Fibroblast of peridontal ligament (primary cell): ENCODE results near the gene LHFPL6.
A peak's percentile ranks its signal among the peaks of the same experiment; 100 is the strongest.

Experiments used
- DNase-seq: peaks from one replicate; pipeline ENCODE4 v3.0.0-alpha.2; 2010; ENCODE audit errors: extremely low read depth

Gene LHFPL6

DNA sequence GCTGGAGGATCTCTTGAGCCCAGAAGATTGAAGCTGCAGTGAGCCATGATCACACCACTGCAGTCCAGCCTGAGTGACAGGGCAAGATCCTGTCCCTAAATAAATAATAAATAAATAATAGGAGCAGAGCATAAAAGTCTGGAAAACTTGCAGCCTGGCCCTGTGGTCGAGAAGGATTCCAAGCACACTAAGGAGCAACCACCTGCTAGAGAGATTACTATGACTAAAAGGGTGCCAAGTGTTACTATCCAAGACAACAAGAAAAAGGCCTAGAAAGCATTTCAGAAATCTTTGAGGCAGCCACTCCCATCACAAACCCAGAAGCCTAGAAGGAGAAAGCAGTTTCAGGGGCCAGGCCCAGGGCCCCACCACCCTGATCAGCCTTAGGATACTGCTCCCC, 46.1 kb downstream of the LHFPL6 start:
- DNase-seq = no peak

DNA sequence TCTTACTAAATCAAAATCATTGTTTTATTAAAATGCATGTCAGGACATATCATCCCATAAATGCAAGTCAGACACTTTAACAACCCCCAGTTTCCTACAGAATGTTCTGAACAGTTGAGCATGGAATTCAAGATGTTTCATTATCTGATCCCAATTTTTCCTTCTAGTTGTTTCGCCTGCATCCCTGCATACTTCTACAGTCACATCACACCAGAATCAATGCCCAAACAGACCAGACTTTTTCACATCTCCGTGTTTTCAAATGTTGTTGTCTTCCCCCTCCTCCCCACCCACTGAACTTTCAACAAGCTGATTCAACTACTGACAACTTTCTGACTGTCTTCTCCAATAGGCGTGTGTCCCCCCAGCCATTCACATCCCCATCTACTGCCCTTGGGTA, 48.6 kb downstream of the LHFPL6 start:
- no peak for DNase-seq

DNA sequence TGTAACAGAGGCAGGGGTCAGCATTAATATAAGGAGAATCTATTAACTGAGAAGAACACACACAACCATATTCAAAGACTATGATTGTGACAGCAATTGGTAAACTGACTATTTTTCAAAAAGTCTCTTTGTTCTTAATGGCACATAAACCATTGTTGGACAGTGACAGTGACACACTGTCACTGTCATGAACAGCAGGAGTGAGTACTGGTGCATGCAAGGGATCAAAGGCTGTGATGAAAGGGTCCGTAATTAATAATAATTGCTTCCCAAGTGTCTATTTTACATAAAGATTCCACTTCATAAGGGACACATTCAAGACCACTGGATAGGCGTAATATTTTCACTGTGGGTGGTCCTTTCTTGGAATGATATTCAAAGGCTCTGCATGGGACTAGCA, 50.7 kb downstream of the LHFPL6 start:
- DNase-seq = no peak

DNA sequence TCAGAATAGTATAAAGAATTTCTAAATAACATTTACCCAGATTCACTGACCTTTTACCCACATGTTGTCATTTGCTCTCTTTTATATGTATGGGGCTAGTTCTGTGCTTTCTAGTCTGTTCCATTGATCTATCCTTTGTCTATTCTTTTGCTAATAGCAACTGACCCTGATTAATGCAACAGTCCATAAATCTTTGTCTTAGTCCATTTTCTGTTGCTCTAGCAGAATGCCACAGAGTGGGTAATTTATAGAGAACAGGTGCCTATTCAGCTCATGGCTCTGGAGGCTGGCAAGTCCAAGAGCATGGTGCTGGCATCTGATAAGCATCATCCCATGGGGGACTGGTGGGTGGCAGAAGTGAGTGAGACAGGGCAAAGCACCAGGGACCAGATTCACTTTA, 52.1 kb downstream of the LHFPL6 start:
- DNase-seq = no peak

DNA sequence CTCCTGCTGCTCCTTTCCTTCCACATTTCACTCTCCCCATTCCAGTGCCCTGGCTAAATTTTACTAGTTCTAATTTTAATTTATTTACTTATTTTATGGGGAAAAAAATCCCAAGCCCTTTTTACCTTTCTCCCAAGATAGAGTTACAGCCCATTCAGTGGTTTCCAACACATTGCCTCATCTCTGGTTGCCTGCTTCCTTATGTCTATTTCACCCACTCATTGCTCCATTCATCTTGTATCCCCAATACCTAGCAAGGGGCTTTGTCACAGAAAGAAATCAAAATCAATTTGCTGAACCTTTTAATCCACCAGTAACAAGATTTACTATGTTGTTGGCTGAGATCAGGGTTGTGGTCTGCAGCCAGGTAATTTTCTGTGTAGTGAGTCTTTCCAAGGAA, 55.9 kb downstream of the LHFPL6 start:
- no peak for DNase-seq

GRCh38 chr13:39542361-39542760, 60.6 kb downstream of the LHFPL6 start:
- DNase-seq = no peak

- DNase-seq = no peak
These were observed 61.9 kb downstream of the LHFPL6 start for GRCh38 chr13:39540929-39541605.

DNA sequence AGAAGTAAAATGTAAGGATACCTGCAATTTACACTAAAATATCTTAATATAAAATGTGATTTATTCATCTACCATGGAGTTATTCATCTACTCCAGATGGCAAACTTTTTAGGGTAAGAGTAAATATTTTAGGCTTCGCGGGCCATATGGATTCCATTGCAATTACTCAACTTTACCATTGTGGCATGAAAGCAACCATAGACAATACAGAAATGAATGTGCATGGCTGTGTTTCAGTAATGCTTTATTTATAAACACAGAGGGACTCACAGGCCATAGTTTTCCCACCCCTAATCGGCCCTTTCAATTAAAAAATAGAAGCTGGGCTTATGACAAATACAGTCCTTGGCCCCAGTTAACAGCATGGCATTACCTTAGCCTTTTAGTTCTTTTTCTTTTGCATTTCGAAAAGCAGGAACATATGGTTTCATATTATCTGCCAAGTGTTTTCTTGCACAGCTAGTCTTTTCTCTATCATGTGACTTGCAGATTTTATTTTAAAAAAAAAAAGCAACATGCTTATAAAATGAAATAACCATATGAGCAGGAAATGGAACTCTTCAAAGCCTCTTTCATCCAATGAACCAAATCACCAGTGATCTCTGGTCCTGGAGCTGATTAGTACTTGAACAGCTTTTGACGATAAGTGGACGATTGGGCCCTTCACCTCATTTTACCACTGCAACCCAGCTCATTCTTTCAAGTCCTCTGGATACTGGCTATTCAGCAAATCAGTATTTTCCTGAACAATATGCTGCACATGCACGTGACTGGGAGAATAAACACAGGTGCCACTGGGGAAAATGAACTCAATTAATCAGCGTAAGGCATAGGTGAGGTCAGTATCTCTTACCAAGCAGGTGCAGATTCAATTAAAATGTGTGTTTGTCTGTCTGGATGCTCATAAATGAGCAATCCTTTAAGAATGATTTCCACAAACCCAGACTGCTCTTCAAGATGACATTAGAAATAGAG, 63.9 kb downstream of the LHFPL6 start:
- DNase-seq = peak; percentile 89

DNA sequence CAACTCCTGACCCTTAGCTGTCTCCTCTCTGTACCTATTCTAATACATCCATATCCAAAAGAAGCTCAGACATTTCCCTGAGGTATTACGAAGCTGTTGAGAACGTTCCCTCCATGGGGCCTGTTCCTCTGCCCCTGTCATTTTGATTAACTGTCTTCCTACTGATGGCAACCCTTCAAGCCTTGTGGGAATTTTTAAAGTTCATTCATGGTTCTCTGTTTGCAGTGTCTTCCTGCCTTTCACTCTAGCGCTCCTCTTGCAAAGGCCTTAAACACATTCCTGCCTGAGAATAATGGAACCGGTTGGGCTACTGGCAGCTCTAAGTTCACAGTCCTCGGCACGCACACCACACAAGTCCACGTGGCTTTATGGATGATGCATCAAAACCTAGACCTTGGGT, 66.1 kb downstream of the LHFPL6 start:
- DNase-seq = no peak

GRCh38 chr13:39536274-39536673, 66.7 kb downstream of the LHFPL6 start:
- DNase-seq = no peak

- no peak for DNase-seq
These were observed 69.3 kb downstream of the LHFPL6 start for GRCh38 chr13:39533651-39534150.

DNA sequence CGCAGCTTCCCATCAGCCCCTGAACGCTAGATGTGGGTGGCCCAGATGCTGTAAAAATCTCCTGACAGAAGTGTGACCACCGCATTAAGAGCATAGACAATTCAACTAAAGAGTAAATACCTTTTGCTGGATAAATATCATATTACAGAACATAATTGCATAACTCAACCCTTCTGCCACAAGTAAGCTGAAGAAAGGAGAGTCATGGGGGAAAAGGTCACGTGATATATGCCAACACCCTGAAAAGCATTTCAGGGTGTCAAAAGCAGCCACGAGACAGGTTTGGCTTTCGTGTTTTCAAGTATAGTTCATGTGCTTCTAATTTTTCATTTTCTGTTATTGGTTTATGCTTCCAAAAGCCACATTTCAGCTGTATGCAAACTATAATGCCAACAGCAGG, 71.3 kb downstream of the LHFPL6 start:
- DNase-seq = peak; percentile 40

- DNase-seq = peak; percentile 46
These were observed 72.1 kb downstream of the LHFPL6 start for GRCh38 chr13:39530916-39531315.

DNA sequence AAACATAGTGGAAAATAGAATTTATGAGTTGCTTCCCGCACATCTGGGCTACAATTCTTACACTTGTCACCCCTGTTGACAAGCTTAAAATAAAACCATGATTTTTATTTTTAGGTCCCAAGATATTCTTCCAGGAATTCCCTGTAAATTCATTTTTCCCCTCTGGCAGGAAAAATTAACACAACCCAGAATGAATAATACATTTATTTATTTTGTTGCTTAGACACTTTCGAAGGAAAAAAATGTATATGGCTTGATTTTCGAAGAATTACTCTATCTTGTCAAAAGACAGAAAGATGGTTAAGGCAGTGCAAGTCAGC, 74.4 kb downstream of the LHFPL6 start:
- DNase-seq = no peak

- peak; percentile 95 for DNase-seq
These were observed 74.9 kb downstream of the LHFPL6 start for GRCh38 chr13:39527961-39528660.

GRCh38 chr13:39527301-39527700, 75.7 kb downstream of the LHFPL6 start:
- no peak for DNase-seq

DNA sequence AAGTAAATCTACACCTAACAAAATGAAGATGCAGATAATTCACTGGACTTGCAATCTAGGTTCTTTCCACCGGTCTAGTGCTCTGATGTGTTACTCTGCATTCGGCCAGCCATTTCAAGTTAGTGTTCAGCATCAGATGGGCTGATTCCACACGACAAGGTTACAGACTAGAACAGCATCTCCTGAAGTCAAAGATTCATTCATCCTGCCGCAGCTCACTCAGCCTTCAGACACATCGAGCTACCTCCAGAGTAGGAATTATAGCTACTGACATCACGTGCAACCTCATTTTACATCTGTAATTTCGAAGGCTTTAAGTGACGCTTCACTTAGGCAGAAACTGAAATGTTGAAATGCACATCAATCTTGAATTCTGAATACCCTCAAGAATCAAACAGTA, 76.5 kb downstream of the LHFPL6 start:
- DNase-seq = no peak

- DNase-seq = no peak
These were observed 77.5 kb downstream of the LHFPL6 start for GRCh38 chr13:39525506-39525905.

GRCh38 chr13:39524795-39525194, 78.2 kb downstream of the LHFPL6 start:
- no peak for DNase-seq

DNA sequence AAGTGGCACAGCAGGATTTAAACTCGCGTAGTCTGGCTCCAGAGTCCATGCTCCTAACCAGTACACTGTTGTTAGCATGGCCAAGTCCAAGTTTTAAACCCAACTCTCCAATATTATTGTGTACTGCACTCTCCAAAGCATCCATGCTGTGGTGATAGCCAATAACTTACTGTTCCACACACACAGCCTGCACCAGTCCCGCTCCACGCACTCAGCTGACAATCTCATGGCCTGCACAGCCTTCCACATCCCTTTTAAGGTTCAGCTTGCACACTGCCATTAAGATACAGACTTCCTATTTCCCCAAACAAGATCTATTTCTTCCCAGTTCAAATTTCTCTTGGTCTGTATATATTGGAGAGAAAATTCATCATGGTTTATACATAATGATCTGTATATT, 80.7 kb downstream of the LHFPL6 start:
- DNase-seq = no peak

- DNase-seq = no peak
These were observed 81.3 kb downstream of the LHFPL6 start for GRCh38 chr13:39521701-39522100.

DNA sequence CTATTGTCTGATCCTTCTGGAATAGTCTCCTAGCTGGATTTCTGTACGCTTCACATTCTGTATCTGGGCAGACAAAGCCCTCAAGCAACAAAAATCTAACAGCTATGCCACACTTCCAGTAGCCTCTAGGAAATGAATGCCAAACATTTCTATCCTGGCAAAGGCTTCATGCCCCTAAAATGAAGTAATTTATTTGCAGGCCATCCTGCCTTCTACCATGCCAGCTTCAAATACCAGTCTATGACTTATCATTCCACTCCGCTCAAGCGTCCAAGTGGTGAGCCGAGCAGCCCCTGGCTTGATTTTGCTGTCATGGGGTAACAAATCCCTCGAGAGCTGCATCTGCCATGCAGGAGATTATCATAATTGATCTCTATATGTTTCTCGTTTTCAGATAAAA, 86.9 kb downstream of the LHFPL6 start:
- DNase-seq = peak; percentile 31
